AG04450 (cell line): ENCODE data around the gene SMCO3. TPM values are rescaled to one million over a fixed set of nuclear protein-coding genes. Genes with fewer than 3 reads are reported as not detected.

ENCODE experiments used
- CTCF ChIA-PET: fragments of 300-600, 350-600 bp; formaldehyde crosslinking; extraction: SDS; loops from one replicate; lab custom pipeline; 2022; ENCODE audit warnings: antibody characterized with exemption, inconsistent platforms; lab: Charles Lee
- POLR2A ChIA-PET: fragments of 350-600 bp; formaldehyde crosslinking; extraction: SDS; loops from one replicate; lab custom pipeline; 2021; ENCODE audit warnings: antibody characterized with exemption, inconsistent platforms; lab: Yijun Ruan, JAX
- DNase-seq: peaks from one replicate; pipeline ENCODE4 v3.0.0-alpha.2; 2011; ENCODE audit warnings: low read depth, low spot score
- H3K27ac ChIP-seq: one replicate; pipeline ENCODE4 v1.5.1; 2012; ENCODE audit warnings: low read depth, low read length, control low read depth
- H3K27me3 ChIP-seq: one replicate; pipeline ENCODE4 v1.6.0; 2012; ENCODE audit warnings: low read length; ENCODE audit not compliant: control insufficient read depth, insufficient read depth
- H3K4me3 ChIP-seq: 2 replicates; pipeline ENCODE4 v1.5.1; 2011; ENCODE audit warnings: mild to moderate bottlenecking, low read depth, low read length, control low read depth
- H3K9me3 ChIP-seq: 2 replicates; pipeline ENCODE4 v1.5.1; 2012; ENCODE audit warnings: low read length; ENCODE audit not compliant: control insufficient read depth, insufficient read depth
- CTCF ChIP-seq: IDR thresholded peaks from 2 replicates; pipeline ENCODE4 v1.5.1; 2011; ENCODE audit warnings: low read depth, low read length, control low read depth, inconsistent platforms
- polyA plus RNA-seq: library from polyadenylated mRNA; depleted of rRNA; stranded (reverse); fragments of >200 nt; gene quantifications from 2 replicates; pipeline ENCODE4 v1.2.3, GENCODE V29; 2011

Gene SMCO3
- polyA plus RNA-seq, 1 experiment, result 0.05 TPM

GRCh38 chr12:14841761-14842160, 27.8 kb upstream of the SMCO3 start:
- ChIA-PET CTCF (interaction anchor here (1.6 kb wide), 1 partner anchor 154 kb away, joined by 8 read pairs; no protein-coding TSS in a partner anchor), POLR2A (no interaction called here)
- TF ChIP-seq CTCF, result no peak
- no peaks in the 10 kb centered on the region for H3K27me3 ChIP-seq
- H3K9me3 ChIP-seq, result no peaks in the 10 kb centered on the region
- H3K4me3 ChIP-seq, result no peak overlapping the region
- DNase-seq, result no peak
- no peak overlapping the region for H3K27ac ChIP-seq

GRCh38 chr12:14840616-14841015, 26.6 kb upstream of the SMCO3 start:
- no peak for TF ChIP-seq CTCF
- CTCF ChIA-PET, result interaction anchor here (0.9 to 1.6 kb wide), 2 partner anchors 155 kb away, joined by 3 to 8 read pairs; no protein-coding TSS in a partner anchor
- no peaks in the 10 kb centered on the region for H3K27me3 ChIP-seq
- no peak overlapping the region for H3K27ac ChIP-seq
- no peak for DNase-seq
- POLR2A ChIA-PET, result no interaction called here
- no peak overlapping the region for H3K4me3 ChIP-seq
- no peaks in the 10 kb centered on the region for H3K9me3 ChIP-seq

GRCh38 chr12:14839262-14839661, 25.3 kb upstream of the SMCO3 start:
- Histone ChIP-seq H3K4me3 (no peak overlapping the region), H3K27me3 (no peaks in the 10 kb centered on the region), H3K9me3 (no peaks in the 10 kb centered on the region), H3K27ac (no peak overlapping the region)
- ChIA-PET CTCF (interaction anchor here (1.0 kb wide), 1 partner anchor 28 kb away, joined by 3 read pairs; no protein-coding TSS in a partner anchor), POLR2A (no interaction called here)
- no peak for TF ChIP-seq CTCF
- DNase-seq, result no peak

GRCh38 chr12:14836336-14837210, 22.6 kb upstream of the SMCO3 start:
- Histone ChIP-seq H3K4me3 (peak overlapping the region; percentile 15), H3K27me3 (no peaks in the 10 kb centered on the region), H3K27ac (peak overlapping the region; percentile 62), H3K9me3 (no peaks in the 10 kb centered on the region)
- ChIA-PET POLR2A (interaction anchor here (0.8 to 1.0 kb wide), 2 partner anchors 33 to 66 kb away, joined by 3 to 4 read pairs; partner anchors contain the start of genes C12orf60 and WBP11), CTCF (interaction anchor here (0.5 to 1.9 kb wide), 7 partner anchors 10 to 1676 kb away, joined by 3 to 13 read pairs (median 4); no protein-coding TSS in a partner anchor)
- DNase-seq, result peak; percentile 38
- no peak for TF ChIP-seq CTCF

GRCh38 chr12:14834509-14834908, 20.5 kb upstream of the SMCO3 start:
- no peaks in the 10 kb centered on the region for H3K9me3 ChIP-seq
- ChIA-PET POLR2A (no interaction called here), CTCF (interaction anchor here (1.1 kb wide), 1 partner anchor 11 kb away, joined by 3 read pairs; no protein-coding TSS in a partner anchor)
- H3K27ac ChIP-seq, result no peak overlapping the region
- H3K4me3 ChIP-seq, result no peak overlapping the region
- no peak for TF ChIP-seq CTCF
- H3K27me3 ChIP-seq, result no peaks in the 10 kb centered on the region
- no peak for DNase-seq
